ENCODE data around the gene OLFM1.
"Not testable (repeated sequence)": the region's sequence is repeated elsewhere in the genome, so short reads cannot be mapped to it uniquely, and the experiment has no call there.

OLFM1 gene

GRCh38 chr9:135154050-135154615, 66.7 kb downstream of the OLFM1 start:
- no peak overlapping the region for H3K4me3 Mint-ChIP-seq
- no peaks in the 10 kb centered on the region for H3K4me1 Mint-ChIP-seq
- DNase-seq (ENCODE audit: low spot score in 2 of 2) = no peak
- H3K9me3 Mint-ChIP-seq = peaks cover 7% of the 10 kb centered on the region
- ATAC-seq (ENCODE audit: low read depth) = no peak
- H3K27ac Mint-ChIP-seq = no peak overlapping the region
- no peaks in the 10 kb centered on the region for H3K36me3 Mint-ChIP-seq
- H3K27me3 Mint-ChIP-seq = peaks cover 4% of the 10 kb centered on the region

DNA sequence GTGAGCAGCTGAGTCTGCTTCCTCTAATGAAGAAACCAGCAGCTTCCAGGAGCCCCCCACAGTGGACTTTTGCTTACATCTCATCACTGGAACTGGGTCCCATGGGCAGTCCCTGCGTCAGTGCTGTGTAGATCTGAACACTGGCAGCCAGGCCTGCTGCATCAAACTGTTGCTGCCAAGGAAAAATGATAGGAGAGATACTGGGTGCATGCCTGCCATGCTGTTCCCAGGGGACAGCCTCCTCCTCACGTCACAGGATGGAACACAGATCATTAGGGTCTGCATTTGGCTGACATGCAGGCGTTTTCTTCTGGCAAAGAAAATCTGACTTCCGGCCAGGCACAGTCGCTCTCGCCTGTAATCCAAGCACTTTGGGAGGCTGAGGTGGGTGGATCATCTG, 67.9 kb downstream of the OLFM1 start:
- Mint-ChIP-seq H3K4me3 (no peak overlapping the region), H3K36me3 (no peaks in the 10 kb centered on the region), H3K27ac (no peak overlapping the region), H3K4me1 (no peaks in the 10 kb centered on the region), H3K27me3 (peaks cover 4% of the 10 kb centered on the region), H3K9me3 (peaks cover 7% of the 10 kb centered on the region)
- no peak for DNase-seq (ENCODE audit: low spot score in 2 of 2)
- no peak for ATAC-seq (ENCODE audit: low read depth)

- Mint-ChIP-seq H3K9me3 (peaks cover 1% of the 10 kb centered on the region), H3K27me3 (peaks cover 7% of the 10 kb centered on the region), H3K27ac (no peak overlapping the region), H3K36me3 (no peaks in the 10 kb centered on the region), H3K4me1 (no peaks in the 10 kb centered on the region), H3K4me3 (no peak overlapping the region)
- no peak for DNase-seq (ENCODE audit: low spot score in 2 of 2)
- ATAC-seq (ENCODE audit: low read depth) = no peak
These were observed 69.3 kb downstream of the OLFM1 start for GRCh38 chr9:135156525-135157510.

GRCh38 chr9:135157856-135158563, 70.5 kb downstream of the OLFM1 start:
- no peak overlapping the region for H3K27ac Mint-ChIP-seq
- H3K9me3 Mint-ChIP-seq = peaks cover 1% of the 10 kb centered on the region
- ATAC-seq (ENCODE audit: low read depth) = no peak
- H3K36me3 Mint-ChIP-seq = no peaks in the 10 kb centered on the region
- peaks cover 7% of the 10 kb centered on the region for H3K27me3 Mint-ChIP-seq
- DNase-seq (ENCODE audit: low spot score in 2 of 2) = no peak
- no peaks in the 10 kb centered on the region for H3K4me1 Mint-ChIP-seq
- H3K4me3 Mint-ChIP-seq = no peak overlapping the region

- ATAC-seq (ENCODE audit: low read depth) (no peak), DNase-seq (ENCODE audit: low spot score in 2 of 2) (no peak)
- Mint-ChIP-seq H3K27ac (no peak overlapping the region), H3K4me3 (no peak overlapping the region), H3K27me3 (peaks cover 7% of the 10 kb centered on the region), H3K9me3 (peaks cover 1% of the 10 kb centered on the region), H3K36me3 (no peaks in the 10 kb centered on the region), H3K4me1 (no peaks in the 10 kb centered on the region)
These were observed 71.1 kb downstream of the OLFM1 start for GRCh38 chr9:135158564-135158937.

DNA sequence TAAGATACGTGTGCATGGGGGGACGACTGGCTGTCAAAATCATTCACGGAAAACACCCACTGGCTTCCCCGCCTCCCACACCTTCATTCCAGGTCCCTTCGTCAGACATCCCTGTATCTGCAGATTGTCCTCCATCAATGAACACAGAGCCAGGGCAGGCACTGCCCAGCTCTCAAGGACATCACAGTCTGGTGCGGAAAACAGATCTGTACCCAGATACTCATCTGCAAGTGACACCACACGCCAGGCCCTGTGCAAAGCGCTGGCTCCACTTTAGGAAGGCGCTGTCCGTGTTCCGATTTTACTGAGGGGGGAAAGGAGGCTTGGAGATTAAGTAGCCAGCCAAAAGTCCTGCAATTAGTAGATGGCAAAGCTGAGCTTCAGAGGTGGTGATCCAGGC, 72.3 kb downstream of the OLFM1 start:
- Mint-ChIP-seq H3K4me1 (no peaks in the 10 kb centered on the region), H3K36me3 (no peaks in the 10 kb centered on the region), H3K4me3 (no peak overlapping the region), H3K27me3 (peaks cover 6% of the 10 kb centered on the region), H3K27ac (no peak overlapping the region), H3K9me3 (peaks cover 1% of the 10 kb centered on the region)
- ATAC-seq (ENCODE audit: low read depth) (no peak), DNase-seq (ENCODE audit: low spot score in 2 of 2) (no peak)

DNA sequence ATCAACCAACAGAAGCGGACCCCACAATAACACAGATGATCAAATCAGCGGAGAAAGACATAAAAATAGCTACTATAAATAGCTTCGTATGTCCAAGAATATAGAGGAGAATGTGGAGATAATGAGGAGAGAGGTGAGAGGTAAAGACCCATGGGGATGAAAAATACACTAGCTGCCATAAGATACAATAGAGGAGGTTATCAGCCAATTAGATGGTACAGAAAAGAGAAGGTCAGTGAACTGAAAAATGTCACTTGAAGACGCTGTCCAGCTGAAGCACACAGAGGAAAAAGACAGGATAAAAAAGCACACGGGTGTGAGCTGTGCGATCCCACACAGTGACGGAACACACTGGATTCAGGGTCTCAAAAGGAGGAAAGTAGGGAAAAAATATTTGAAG, 73.4 kb downstream of the OLFM1 start:
- H3K9me3 Mint-ChIP-seq = peaks cover 1% of the 10 kb centered on the region
- H3K4me3 Mint-ChIP-seq = no peak overlapping the region
- no peak for DNase-seq (ENCODE audit: low spot score in 2 of 2)
- H3K27me3 Mint-ChIP-seq = peaks cover 6% of the 10 kb centered on the region
- ATAC-seq (ENCODE audit: low read depth) = no peak
- H3K36me3 Mint-ChIP-seq = no peaks in the 10 kb centered on the region
- H3K4me1 Mint-ChIP-seq = no peaks in the 10 kb centered on the region
- no peak overlapping the region for H3K27ac Mint-ChIP-seq

DNA sequence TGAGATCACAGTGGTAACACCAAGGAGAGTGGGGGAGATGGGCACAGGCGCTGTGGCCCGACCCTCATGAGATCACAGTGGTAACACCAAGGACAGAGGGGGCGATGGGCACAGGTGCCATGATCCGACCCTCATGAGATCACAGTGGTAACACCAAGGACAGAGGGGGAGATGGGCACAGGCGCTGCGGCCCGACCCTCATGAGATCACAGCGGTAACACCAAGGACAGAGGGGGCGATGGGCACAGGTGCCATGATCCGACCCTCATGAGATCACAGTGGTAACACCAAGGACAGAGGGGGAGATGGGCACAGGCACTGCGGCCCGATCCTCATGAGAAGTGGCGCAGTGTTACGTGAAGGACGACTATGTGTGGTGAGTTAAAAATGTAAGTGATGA, 75.1 kb downstream of the OLFM1 start:
- H3K4me1 Mint-ChIP-seq; H3K36me3 Mint-ChIP-seq; H3K27me3 Mint-ChIP-seq; H3K9me3 Mint-ChIP-seq; DNase-seq (ENCODE audit: low spot score in 2 of 2); ATAC-seq (ENCODE audit: low read depth); H3K4me3 Mint-ChIP-seq; H3K27ac Mint-ChIP-seq: not testable (repeated sequence)

DNA sequence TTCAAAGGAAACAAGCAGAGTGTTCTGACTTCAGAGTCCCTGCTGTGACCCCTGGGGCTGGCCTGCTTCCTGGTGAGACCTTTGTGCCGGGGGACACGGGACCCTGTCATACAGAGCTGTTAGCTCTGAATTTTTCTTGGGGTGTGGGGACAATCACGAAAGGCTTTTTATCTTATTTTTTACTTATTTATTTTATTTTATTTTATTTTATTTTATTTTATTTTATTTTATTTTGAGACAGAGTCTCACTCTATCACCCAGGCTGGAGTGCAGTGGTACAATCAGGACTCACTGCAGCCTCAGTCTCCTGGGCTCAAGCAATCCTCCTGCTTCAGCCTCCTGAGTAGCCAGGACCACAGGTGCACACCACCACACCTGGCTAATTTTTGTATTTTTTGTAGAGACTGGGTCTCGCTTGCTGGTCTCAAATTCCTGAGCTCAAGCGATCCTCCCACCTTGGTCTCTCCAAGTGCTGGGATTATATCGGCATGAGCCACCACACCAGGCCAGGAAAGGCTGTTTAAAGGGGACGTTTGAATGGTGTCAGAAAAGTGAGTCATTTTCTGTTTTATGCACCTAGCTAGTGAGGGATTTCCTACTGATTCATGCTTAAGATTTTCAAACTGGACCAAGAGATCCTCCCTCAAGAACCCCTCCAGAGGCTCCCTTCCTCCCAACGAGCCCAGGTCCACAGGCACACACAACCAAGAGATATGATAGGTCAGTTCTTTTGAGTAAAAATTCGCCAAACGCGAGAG, 75.7 kb downstream of the OLFM1 start:
- ATAC-seq (ENCODE audit: low read depth) = no peak
- Mint-ChIP-seq H3K4me3 (no peak overlapping the region), H3K27me3 (peaks cover 10% of the 10 kb centered on the region), H3K36me3 (no peaks in the 10 kb centered on the region), H3K4me1 (no peaks in the 10 kb centered on the region), H3K27ac (no peak overlapping the region), H3K9me3 (no peaks in the 10 kb centered on the region)
- DNase-seq (ENCODE audit: low spot score in 2 of 2) = no peak

- Mint-ChIP-seq H3K9me3 (no peaks in the 10 kb centered on the region), H3K36me3 (no peaks in the 10 kb centered on the region), H3K27me3 (peaks cover 10% of the 10 kb centered on the region), H3K27ac (no peak overlapping the region), H3K4me1 (no peaks in the 10 kb centered on the region), H3K4me3 (no peak overlapping the region)
- ATAC-seq (ENCODE audit: low read depth) = no peak
- no peak for DNase-seq (ENCODE audit: low spot score in 2 of 2)
These were observed 76.6 kb downstream of the OLFM1 start for GRCh38 chr9:135164036-135164435.

- Mint-ChIP-seq H3K36me3 (no peaks in the 10 kb centered on the region), H3K27me3 (peaks cover 10% of the 10 kb centered on the region), H3K4me1 (no peaks in the 10 kb centered on the region), H3K27ac (no peak overlapping the region), H3K9me3 (no peaks in the 10 kb centered on the region), H3K4me3 (no peak overlapping the region)
- ATAC-seq (ENCODE audit: low read depth) = no peak
- no peak for DNase-seq (ENCODE audit: low spot score in 2 of 2)
These were observed 77.7 kb downstream of the OLFM1 start for GRCh38 chr9:135165003-135165711.

DNA sequence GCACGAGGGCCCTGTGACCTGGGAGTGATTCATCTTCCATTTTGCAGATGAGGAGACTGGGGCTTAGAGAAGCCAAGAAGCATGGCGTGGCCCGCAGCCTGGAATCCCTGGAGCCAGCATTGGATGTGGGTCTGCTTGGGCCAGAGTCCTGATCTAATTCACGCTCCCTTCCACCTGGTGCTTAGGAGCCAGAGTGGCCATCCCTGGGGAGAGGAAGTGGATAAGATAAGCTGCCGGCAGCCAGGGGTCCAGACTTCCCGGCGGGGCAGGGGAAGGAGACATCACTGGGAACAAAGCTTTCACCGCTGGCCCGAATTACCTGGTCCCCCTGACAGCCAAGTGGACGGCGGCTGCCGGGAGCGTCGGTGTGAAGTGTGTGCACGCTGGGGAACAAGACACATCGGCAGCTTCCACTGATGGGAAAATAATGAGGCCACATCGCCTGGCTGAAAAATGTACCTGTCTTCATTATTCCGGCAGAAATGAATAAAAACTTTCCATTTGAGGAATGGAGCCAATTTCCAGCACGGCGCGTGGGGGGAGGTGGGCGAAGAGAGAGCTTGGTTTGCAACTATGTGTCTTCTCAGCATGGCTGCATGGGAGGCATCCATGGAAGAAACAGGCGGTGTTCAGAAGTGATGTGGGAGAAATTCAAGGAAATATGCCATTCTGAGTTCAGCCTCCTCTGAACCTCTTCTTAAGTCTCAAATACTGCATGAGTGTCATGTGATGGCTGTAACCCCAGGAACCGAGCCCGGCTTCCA, 78.5 kb downstream of the OLFM1 start:
- H3K9me3 Mint-ChIP-seq = no peaks in the 10 kb centered on the region
- no peak for DNase-seq (ENCODE audit: low spot score in 2 of 2)
- H3K36me3 Mint-ChIP-seq = no peaks in the 10 kb centered on the region
- no peak overlapping the region for H3K4me3 Mint-ChIP-seq
- H3K27ac Mint-ChIP-seq = no peak overlapping the region
- ATAC-seq (ENCODE audit: low read depth) = no peak
- no peaks in the 10 kb centered on the region for H3K4me1 Mint-ChIP-seq
- peaks cover 7% of the 10 kb centered on the region for H3K27me3 Mint-ChIP-seq

- Mint-ChIP-seq H3K27me3 (peaks cover 6% of the 10 kb centered on the region), H3K4me1 (no peaks in the 10 kb centered on the region), H3K27ac (no peak overlapping the region), H3K9me3 (no peaks in the 10 kb centered on the region), H3K36me3 (no peaks in the 10 kb centered on the region), H3K4me3 (no peak overlapping the region)
- ATAC-seq (ENCODE audit: low read depth) = no peak
- DNase-seq (ENCODE audit: low spot score in 2 of 2) = no peak
These were observed 79.1 kb downstream of the OLFM1 start for GRCh38 chr9:135166565-135166964.

Measured in memory B cell (primary cell).